NCI-H128 (cell line): Measurements from ENCODE around the gene BBS1.

Experiments used
- DNase-seq: peaks from one replicate; lab custom pipeline; 2025; ENCODE audit not compliant: unreplicated experiment; lab: John Stamatoyannopoulos, UW

The BBS1 gene

DNA sequence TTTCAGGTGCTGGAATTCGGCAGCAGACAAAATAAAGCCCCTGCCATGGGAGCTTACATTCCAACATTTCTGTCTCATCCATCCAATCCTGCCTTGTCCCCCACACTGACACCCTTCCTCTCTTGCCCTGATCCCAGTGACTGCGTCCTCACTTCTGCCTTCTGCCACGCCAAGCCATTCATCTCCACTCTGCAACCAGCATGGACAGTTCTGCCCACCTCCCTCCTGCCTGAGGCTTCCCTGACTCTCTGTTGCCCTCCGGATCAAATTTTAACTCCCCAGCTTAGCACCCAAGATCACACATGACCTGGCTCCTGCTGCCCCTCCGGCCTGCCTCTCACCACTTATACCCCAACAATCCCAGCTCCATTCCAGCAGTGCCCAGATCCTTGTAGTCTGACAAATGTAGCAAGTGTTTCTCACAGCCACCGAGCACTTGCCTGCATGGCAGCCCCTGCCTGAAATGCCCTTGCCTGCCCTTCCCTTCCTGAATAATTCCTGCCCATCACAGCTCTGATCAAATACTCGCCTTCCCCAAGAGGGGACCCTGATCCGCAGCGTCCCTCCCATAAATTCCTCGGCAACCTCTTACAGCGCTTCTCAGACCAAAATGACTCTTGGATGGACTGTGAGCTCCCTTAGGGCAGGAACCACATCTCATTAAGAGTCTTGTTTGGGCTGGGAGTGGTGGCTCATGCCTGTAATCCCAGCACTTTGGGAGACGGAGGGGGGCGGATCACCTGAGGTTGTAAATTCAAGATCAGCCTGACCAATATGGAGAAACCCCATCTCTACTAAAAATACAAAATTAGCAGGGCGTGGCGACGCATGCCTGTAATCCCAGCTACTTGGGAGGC, 38.6 kb downstream of the BBS1 start:
- no peak for DNase-seq

- DNase-seq = no peak
Observed at GRCh38 chr11:66549696-66550095, 39.3 kb downstream of the BBS1 start.

- DNase-seq = no peak
Observed at GRCh38 chr11:66550887-66551286, 40.5 kb downstream of the BBS1 start.

DNA sequence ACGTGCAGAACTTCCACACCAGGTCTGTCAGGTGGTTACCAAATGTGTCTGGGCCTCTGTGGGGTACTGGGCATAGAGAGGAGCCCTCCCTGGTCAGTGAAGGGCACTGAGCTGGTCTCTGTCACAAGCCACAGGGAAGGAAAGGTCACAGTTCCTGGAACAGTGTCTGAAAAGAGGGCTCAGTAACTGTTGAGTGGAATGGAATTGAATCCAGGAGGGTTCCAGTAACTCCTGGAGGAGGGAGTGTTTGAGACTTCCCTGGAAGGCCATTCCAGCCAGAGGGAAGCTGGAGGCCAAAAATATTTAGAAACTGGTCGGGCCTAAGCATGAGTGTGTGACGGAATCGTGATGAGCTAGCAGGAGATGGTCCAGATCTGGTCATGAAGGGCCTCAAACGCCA, 44.2 kb downstream of the BBS1 start:
- DNase-seq = no peak

DNA sequence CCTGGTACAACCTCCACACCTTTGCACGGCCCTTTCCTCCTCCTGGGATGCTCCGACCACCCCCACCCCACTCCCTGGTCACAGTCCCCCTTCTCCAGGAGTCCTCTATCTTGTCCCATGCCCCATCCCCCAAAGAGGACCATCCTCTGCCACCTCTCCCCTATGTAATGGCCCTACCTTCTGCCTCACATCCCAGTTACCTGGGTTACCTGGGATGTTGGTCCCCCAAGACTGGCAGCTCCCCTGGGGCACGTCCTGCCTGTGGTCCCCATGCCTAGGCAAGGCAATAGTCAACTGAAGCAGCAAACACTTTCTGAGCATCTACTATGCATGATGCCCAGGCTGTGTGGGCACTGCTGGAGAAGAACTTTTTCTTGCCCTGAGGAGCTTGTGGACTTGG, 45.0 kb downstream of the BBS1 start:
- DNase-seq = no peak

- DNase-seq = no peak
Observed at GRCh38 chr11:66556086-66556485, 45.7 kb downstream of the BBS1 start.

- no peak for DNase-seq
Observed at GRCh38 chr11:66557733-66558326, 47.4 kb downstream of the BBS1 start.

DNA sequence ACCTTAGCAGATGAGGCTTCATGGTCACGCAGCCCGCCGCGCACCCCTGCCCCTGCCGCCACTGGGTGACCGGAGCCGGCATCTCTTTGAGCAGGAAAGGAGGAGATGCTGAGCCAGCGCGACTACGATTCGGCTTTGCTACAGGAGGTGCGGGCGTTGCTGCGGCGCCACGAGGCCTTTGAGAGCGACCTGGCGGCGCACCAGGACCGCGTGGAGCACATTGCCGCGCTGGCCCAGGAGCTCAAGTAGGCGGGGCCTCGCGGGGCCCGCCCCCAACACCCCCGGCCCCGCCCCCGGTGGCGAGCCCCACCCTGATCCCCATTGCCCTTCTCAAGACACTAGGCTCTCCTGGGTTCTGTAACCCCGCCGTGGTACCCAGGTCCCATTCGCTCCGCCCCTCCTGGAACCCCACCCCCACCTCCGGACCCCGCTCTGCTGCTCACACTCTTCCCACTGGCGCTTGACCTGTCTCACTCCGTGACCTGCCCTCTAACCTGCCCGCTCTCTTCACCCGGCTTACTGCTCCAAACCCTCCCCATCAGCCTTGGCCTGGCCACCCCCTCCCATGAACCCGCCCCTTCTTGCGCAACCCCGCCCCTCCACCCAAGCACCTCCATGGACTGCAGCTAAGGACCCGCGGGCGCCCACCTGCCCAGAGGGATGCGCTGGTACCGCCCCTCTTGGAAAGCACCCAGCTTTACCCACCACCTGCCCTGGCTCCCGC, 48.9 kb downstream of the BBS1 start:
- DNase-seq = no peak

DNA sequence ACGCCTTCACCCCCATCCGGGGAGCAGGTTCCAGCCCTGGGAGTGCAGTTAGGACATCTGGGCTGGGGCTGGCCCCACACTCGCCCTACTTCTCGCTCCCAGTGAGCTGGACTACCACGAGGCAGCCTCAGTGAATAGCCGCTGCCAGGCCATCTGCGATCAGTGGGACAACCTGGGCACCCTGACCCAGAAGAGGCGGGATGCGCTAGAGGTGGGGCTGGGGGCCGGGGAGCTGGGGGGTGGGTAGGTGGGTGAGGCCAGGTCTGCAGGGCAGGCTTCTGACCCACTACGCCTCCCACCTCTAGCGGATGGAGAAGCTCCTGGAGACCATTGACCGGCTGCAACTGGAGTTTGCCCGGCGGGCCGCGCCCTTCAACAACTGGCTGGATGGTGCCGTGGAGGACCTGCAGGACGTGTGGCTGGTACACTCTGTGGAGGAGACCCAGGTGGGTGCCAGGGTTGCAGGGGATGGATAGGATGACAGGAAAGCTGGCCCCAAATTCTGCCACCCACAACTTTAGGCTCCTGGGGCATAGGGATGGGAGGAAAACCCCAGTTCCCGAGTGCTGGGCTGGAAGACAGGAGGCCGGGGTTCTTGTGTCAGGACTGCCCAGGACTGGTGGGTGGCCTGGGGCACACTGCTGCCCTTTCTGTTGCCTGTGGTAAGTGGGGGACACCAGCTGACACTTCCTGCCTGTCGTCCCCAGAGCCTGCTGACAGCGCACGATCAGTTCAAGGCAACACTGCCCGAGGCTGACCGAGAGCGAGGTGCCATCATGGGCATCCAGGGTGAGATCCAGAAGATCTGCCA, 49.6 kb downstream of the BBS1 start:
- DNase-seq = no peak

GRCh38 chr11:66561178-66561974, 50.9 kb downstream of the BBS1 start:
- no peak for DNase-seq

GRCh38 chr11:66561975-66562248, 51.5 kb downstream of the BBS1 start:
- no peak for DNase-seq

DNA sequence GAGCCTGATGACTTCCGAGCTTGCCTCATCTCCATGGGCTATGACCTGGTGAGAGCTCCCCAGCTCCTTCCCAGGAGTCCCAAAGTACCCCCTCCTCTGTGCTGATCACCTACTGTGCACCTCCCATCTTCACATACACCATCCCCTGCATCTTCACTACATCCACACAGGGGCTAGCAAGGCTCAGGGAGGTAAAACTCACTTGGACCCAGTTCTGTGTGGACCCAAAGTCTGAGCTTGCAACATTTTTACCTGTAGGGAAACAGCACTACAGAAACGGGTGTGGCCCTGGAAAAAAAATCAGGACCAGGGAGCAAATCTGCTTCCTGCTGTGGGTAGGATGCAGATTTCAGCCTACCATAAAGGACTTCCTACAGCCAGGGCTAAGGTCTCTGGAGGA, 51.8 kb downstream of the BBS1 start:
- no peak for DNase-seq

DNA sequence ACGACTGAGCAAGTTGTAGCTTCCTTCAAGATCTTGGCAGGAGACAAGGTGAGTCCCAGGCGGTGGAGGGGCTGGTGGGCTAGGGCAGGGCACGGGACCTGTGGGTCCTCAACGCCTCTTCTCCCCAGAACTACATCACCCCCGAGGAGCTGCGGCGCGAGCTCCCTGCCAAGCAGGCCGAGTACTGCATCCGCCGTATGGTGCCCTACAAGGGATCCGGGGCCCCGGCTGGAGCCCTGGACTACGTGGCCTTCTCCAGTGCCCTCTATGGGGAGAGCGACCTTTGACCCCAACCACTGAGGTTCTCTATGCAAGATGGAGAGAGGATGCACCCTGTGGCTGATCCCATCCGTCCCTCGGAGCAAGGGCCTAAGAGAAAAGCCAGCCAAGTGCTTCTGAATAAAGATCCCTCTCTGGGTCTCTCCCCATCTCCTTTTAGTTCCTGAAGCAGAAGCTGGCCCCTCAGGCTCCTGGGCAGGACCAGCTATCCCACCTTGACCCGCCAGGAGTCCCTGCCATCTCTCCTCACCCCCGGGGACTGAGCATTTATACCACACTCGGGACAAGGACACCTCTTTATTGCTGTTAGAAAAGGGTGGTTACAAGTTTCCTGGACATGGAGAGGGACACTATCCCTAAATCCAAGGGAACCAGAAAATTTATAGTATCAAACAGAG, 52.6 kb downstream of the BBS1 start:
- no peak for DNase-seq

DNA sequence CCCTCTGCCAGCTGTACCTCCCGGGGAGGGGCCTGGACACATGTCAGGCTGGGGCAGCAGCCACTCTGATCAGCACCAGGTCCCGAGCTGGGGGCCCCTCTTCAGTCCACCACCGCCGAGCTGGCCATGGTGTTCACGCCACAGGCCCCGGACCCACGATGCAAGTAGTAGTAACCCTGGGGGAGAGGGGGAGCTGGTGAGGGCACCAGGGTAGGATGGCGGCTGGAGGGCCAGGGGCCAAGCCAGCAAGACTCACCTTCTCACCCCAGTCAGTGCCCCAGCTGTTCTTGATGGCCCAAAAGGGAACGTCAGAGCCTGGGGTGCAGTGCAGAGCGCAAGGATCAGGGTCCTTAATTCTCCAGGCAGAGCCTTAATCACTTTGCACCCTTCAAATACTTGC, 53.4 kb downstream of the BBS1 start:
- DNase-seq = no peak

DNA sequence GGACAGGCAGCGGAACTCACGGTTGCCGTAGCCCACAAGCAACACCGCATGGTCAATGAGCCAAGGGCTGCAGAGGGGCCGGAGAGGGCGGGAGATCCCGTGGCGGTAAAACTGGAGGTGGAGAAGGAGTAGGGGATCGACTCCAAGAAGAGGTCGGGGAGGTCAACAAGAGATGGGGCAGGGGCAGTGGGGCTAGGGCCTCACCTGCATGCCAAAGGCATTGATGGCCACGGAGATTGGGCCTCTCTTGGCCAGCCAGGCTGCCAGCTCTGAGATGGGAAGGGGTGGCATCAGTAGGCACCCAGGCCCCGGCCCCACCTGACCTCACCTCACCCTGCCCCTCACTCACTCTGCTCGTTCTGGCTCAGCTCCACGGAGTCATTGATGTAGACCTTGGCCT, 54.1 kb downstream of the BBS1 start:
- DNase-seq = no peak

DNA sequence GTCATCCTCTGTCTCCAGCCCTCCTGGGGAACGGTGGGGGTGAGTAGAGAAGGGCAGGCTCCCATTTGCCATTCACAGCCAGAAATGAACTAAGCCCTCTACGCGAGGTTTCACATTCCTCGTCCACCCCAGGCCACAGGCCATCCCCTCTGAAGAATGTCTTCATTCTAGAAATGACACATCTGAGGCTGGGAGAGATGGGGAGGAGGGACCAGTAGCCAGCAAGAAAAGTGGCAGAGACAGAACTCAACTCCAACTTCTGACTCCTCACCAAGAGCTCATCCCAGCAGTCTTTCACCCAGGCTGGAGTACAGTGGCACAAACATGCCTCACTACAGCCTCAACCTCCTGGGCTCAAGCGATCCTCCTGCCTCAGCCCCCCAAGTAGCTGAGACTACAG, 54.5 kb downstream of the BBS1 start:
- no peak for DNase-seq

GRCh38 chr11:66566221-66566620, 55.8 kb downstream of the BBS1 start:
- DNase-seq = no peak

- no peak for DNase-seq
Observed at GRCh38 chr11:66567787-66568123, 57.3 kb downstream of the BBS1 start.

DNA sequence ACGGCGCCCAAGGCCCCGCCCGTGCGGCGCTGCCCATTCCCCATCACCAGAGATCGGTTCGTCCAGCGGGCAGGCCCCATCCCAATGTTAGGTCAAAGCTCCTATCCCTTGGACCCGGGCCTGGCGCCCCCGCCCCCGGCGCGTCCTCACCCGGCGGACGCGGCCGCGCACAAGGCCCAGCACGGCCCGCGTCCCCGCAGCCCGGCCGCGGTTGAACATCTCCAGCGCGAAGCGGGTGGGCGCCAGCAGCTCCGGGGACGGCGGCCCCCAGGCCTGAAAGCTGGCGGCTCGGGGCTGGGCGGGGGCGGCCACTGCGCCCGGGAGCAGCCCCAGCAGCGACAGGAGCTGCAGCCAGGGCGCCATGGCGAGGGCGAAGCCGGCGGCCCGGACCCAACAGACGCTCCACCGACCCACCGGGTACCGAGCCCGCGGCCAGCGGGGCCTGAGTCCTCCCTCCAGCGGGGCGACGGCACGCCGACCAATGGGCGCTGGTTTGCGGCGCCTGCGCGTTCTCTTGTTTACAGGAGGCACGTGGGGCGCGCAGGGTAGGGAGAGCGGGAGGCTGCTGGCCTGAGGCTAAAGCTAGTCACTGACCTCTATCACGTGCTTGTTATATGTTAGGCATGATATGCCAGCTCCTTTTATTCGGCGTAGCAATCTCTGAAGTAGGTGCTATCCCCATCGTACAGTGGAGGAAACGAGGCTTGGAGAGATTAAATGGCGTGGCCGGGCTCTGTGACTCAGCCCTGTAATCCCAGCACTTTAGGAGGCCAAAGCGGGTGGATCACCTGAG, 57.9 kb downstream of the BBS1 start, which contains the start of gene CTSF:
Gene CTSF, minus strand, starts transcription at position 483 of the 793 bp plus-strand sequence. Its CDS starts 120 bp downstream, at position 363.
- peak; percentile 52 for DNase-seq
